ENCODE results near the gene C1S.

C1S gene

GRCh38 chr12:7058850-7059395 lies 1.6 kb upstream of the C1S start:
- no peak for ATAC-seq (ENCODE audit: low read depth)
- Mint-ChIP-seq H3K4me1 (no peaks in the 10 kb centered on the region), H3K36me3 (no peaks in the 10 kb centered on the region), H3K27ac (no peak overlapping the region), H3K4me3 (no peak overlapping the region), H3K9me3 (no peaks in the 10 kb centered on the region), H3K27me3 (peaks cover 21% of the 10 kb centered on the region)
- no peak for DNase-seq (ENCODE audit: low spot score in 2 of 2)

GRCh38 chr12:7059780-7060179 lies 738 bp upstream of the C1S start:
- DNase-seq (ENCODE audit: low spot score in 2 of 2) (no peak), ATAC-seq (ENCODE audit: low read depth) (no peak)
- H3K4me3 Mint-ChIP-seq = no peak overlapping the region
- no peaks in the 10 kb centered on the region for H3K36me3 Mint-ChIP-seq
- no peaks in the 10 kb centered on the region for H3K9me3 Mint-ChIP-seq
- H3K27me3 Mint-ChIP-seq = peaks cover 20% of the 10 kb centered on the region
- H3K4me1 Mint-ChIP-seq = no peaks in the 10 kb centered on the region
- H3K27ac Mint-ChIP-seq = no peak overlapping the region

GRCh38 chr12:7061138-7061537 lies 620 bp downstream of the C1S start:
- no peak overlapping the region for H3K27ac Mint-ChIP-seq
- DNase-seq (ENCODE audit: low spot score in 2 of 2) (no peak), ATAC-seq (ENCODE audit: low read depth) (no peak)
- H3K4me1 Mint-ChIP-seq = no peaks in the 10 kb centered on the region
- H3K36me3 Mint-ChIP-seq = no peaks in the 10 kb centered on the region
- H3K27me3 Mint-ChIP-seq = peaks cover 19% of the 10 kb centered on the region
- no peaks in the 10 kb centered on the region for H3K9me3 Mint-ChIP-seq
- H3K4me3 Mint-ChIP-seq = no peak overlapping the region

- no peak overlapping the region for H3K27ac Mint-ChIP-seq
- DNase-seq (ENCODE audit: low spot score in 2 of 2) (no peak), ATAC-seq (ENCODE audit: low read depth) (no peak)
- H3K36me3 Mint-ChIP-seq = no peaks in the 10 kb centered on the region
- no peaks in the 10 kb centered on the region for H3K4me1 Mint-ChIP-seq
- H3K4me3 Mint-ChIP-seq = no peak overlapping the region
- peaks cover 20% of the 10 kb centered on the region for H3K27me3 Mint-ChIP-seq
- H3K9me3 Mint-ChIP-seq = no peaks in the 10 kb centered on the region
Measured at GRCh38 chr12:7061596-7061995, 1.1 kb downstream of the C1S start.

- no peaks in the 10 kb centered on the region for H3K4me1 Mint-ChIP-seq
- H3K27me3 Mint-ChIP-seq = peaks cover 29% of the 10 kb centered on the region
- ATAC-seq (ENCODE audit: low read depth) = no peak
- DNase-seq (ENCODE audit: low spot score in 2 of 2) = no peak
- no peaks in the 10 kb centered on the region for H3K9me3 Mint-ChIP-seq
- no peak overlapping the region for H3K27ac Mint-ChIP-seq
- no peaks in the 10 kb centered on the region for H3K36me3 Mint-ChIP-seq
- H3K4me3 Mint-ChIP-seq = no peak overlapping the region
Measured at GRCh38 chr12:7064516-7064915, 4.0 kb downstream of the C1S start.

GRCh38 chr12:7065073-7065623 lies 4.6 kb downstream of the C1S start:
- H3K4me3 Mint-ChIP-seq = no peak overlapping the region
- H3K36me3 Mint-ChIP-seq = no peaks in the 10 kb centered on the region
- DNase-seq (ENCODE audit: low spot score in 2 of 2) = no peak
- no peaks in the 10 kb centered on the region for H3K9me3 Mint-ChIP-seq
- H3K27me3 Mint-ChIP-seq = peaks cover 25% of the 10 kb centered on the region
- no peaks in the 10 kb centered on the region for H3K4me1 Mint-ChIP-seq
- ATAC-seq (ENCODE audit: low read depth) = no peak
- no peak overlapping the region for H3K27ac Mint-ChIP-seq

GRCh38 chr12:7066596-7066995 lies 6.1 kb downstream of the C1S start:
- H3K4me1 Mint-ChIP-seq = no peaks in the 10 kb centered on the region
- no peak overlapping the region for H3K4me3 Mint-ChIP-seq
- no peak overlapping the region for H3K27ac Mint-ChIP-seq
- no peak for DNase-seq (ENCODE audit: low spot score in 2 of 2)
- peaks cover 24% of the 10 kb centered on the region for H3K27me3 Mint-ChIP-seq
- H3K9me3 Mint-ChIP-seq = no peaks in the 10 kb centered on the region
- no peaks in the 10 kb centered on the region for H3K36me3 Mint-ChIP-seq
- no peak for ATAC-seq (ENCODE audit: low read depth)

- DNase-seq (ENCODE audit: low spot score in 2 of 2) = no peak
- H3K27me3 Mint-ChIP-seq = peaks cover 28% of the 10 kb centered on the region
- no peaks in the 10 kb centered on the region for H3K36me3 Mint-ChIP-seq
- H3K4me1 Mint-ChIP-seq = no peaks in the 10 kb centered on the region
- no peak overlapping the region for H3K27ac Mint-ChIP-seq
- ATAC-seq (ENCODE audit: low read depth) = no peak
- H3K9me3 Mint-ChIP-seq = no peaks in the 10 kb centered on the region
- no peak overlapping the region for H3K4me3 Mint-ChIP-seq
Measured at GRCh38 chr12:7067096-7067495, 6.6 kb downstream of the C1S start.

GRCh38 chr12:7068240-7068993 lies 7.9 kb downstream of the C1S start:
- Mint-ChIP-seq H3K36me3 (no peaks in the 10 kb centered on the region), H3K27me3 (peaks cover 29% of the 10 kb centered on the region), H3K9me3 (no peaks in the 10 kb centered on the region), H3K4me1 (no peaks in the 10 kb centered on the region), H3K27ac (no peak overlapping the region), H3K4me3 (no peak overlapping the region)
- no peak for ATAC-seq (ENCODE audit: low read depth)
- DNase-seq (ENCODE audit: low spot score in 2 of 2) = no peak

GRCh38 chr12:7068994-7069346 lies 8.5 kb downstream of the C1S start:
- Mint-ChIP-seq H3K27ac (no peak overlapping the region), H3K27me3 (peaks cover 29% of the 10 kb centered on the region), H3K4me3 (no peak overlapping the region), H3K4me1 (no peaks in the 10 kb centered on the region), H3K9me3 (no peaks in the 10 kb centered on the region), H3K36me3 (no peaks in the 10 kb centered on the region)
- ATAC-seq (ENCODE audit: low read depth) (no peak), DNase-seq (ENCODE audit: low spot score in 2 of 2) (no peak)

GRCh38 chr12:7069386-7069785 lies 8.9 kb downstream of the C1S start:
- Mint-ChIP-seq H3K36me3 (no peaks in the 10 kb centered on the region), H3K27ac (no peak overlapping the region), H3K4me1 (no peaks in the 10 kb centered on the region), H3K9me3 (no peaks in the 10 kb centered on the region), H3K4me3 (no peak overlapping the region), H3K27me3 (peaks cover 29% of the 10 kb centered on the region)
- ATAC-seq (ENCODE audit: low read depth) (no peak), DNase-seq (ENCODE audit: low spot score in 2 of 2) (no peak)

GRCh38 chr12:7072035-7072434 lies 11.5 kb downstream of the C1S start:
- H3K27me3 Mint-ChIP-seq = peaks cover 30% of the 10 kb centered on the region

GRCh38 chr12:7072554-7072953 lies 12.0 kb downstream of the C1S start:
- no peaks in the 10 kb centered on the region for H3K36me3 Mint-ChIP-seq
- H3K9me3 Mint-ChIP-seq = no peaks in the 10 kb centered on the region
- H3K27me3 Mint-ChIP-seq = peaks cover 28% of the 10 kb centered on the region
- DNase-seq (ENCODE audit: low spot score in 2 of 2) (no peak), ATAC-seq (ENCODE audit: low read depth) (no peak)
- H3K4me3 Mint-ChIP-seq = no peak overlapping the region
- no peaks in the 10 kb centered on the region for H3K4me1 Mint-ChIP-seq
- H3K27ac Mint-ChIP-seq = no peak overlapping the region

More at GRCh38 chr12:7072035-7072434, 11.5 kb downstream of the C1S start:
- no peak for ATAC-seq (ENCODE audit: low read depth)
- no peaks in the 10 kb centered on the region for H3K36me3 Mint-ChIP-seq
- no peak for DNase-seq (ENCODE audit: low spot score in 2 of 2)
- H3K4me3 Mint-ChIP-seq = no peak overlapping the region
- H3K9me3 Mint-ChIP-seq = no peaks in the 10 kb centered on the region
- no peak overlapping the region for H3K27ac Mint-ChIP-seq
- H3K4me1 Mint-ChIP-seq = no peaks in the 10 kb centered on the region

GRCh38 chr12:7073946-7074345 lies 13.4 kb downstream of the C1S start:
- Mint-ChIP-seq H3K27me3 (peaks cover 22% of the 10 kb centered on the region), H3K4me3 (no peak overlapping the region), H3K27ac (no peak overlapping the region), H3K4me1 (no peaks in the 10 kb centered on the region), H3K36me3 (no peaks in the 10 kb centered on the region), H3K9me3 (no peaks in the 10 kb centered on the region)
- ATAC-seq (ENCODE audit: low read depth) = no peak
- DNase-seq (ENCODE audit: low spot score in 2 of 2) = no peak

- Mint-ChIP-seq H3K36me3 (no peaks in the 10 kb centered on the region), H3K27me3 (peaks cover 21% of the 10 kb centered on the region), H3K27ac (no peak overlapping the region), H3K4me1 (no peaks in the 10 kb centered on the region), H3K4me3 (no peak overlapping the region), H3K9me3 (no peaks in the 10 kb centered on the region)
- DNase-seq (ENCODE audit: low spot score in 2 of 2) = no peak
- no peak for ATAC-seq (ENCODE audit: low read depth)
Measured at GRCh38 chr12:7075518-7075917, 15.0 kb downstream of the C1S start.
